NB4 (cell line): Measurements from ENCODE around the gene ANG.

Source experiments
- CTCF ChIP-seq: IDR thresholded peaks from one replicate; pipeline ENCODE4 v1.5.1; 2012; ENCODE audit warnings: low read depth, low read length
- MAX ChIP-seq: IDR thresholded peaks from 2 replicates; pipeline ENCODE4 v1.6.1; 2011; ENCODE audit warnings: low read depth, low read length
- MYC ChIP-seq: IDR thresholded peaks from 2 replicates; pipeline ENCODE4 v1.6.1; 2011; ENCODE audit warnings: low read depth, low read length
- POLR2A ChIP-seq: IDR thresholded peaks from 2 replicates; pipeline ENCODE4 v1.6.1; 2011; ENCODE audit warnings: mild to moderate bottlenecking; ENCODE audit not compliant: insufficient read length; ENCODE audit errors: extremely low read depth

GRCh38 chr14:20668969-20669368 is 19.6 kb upstream of the ANG start:
- TF ChIP-seq CTCF (no peak), POLR2A (no peak), MAX (no peak), MYC (no peak)
